SK-N-MC (cell line): ENCODE data around the gene MTR.

Experiments
- EZH2 ChIP-seq: fragments of 200-600 bp; sonication (generic); IDR thresholded peaks from one replicate; pipeline ENCODE4 v1.6.1; 2017; ENCODE audit warnings: antibody characterized with exemption
- POLR2AphosphoS5 ChIP-seq: IDR thresholded peaks from 2 replicates; pipeline ENCODE4 v1.6.1; 2012; ENCODE audit warnings: mild to moderate bottlenecking, low read depth, low read length, borderline replicate concordance

DNA sequence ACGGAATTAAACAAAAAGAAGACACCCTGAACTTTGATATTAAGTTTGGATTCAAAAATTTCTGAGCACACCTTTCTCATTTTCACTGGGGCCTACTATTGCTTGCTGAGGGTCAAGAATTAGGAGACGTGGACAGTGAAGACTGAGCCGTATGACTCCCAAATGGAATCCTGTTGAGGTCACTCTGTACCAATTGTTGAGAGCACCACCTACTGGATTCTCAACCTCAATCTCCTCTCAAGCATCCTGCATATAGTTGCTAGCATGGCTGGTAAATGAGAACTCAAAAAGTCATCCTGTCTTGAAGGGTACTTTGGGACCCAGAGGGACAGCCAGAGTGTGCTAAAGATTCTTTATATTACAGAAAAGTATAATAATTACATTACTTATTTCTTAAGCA is 20.2 kb upstream of the MTR start:
- no peak for TF ChIP-seq POLR2AphosphoS5
- no peak for TF ChIP-seq EZH2
